H9 (cell line): ENCODE data around the gene SUFU. TPM values are rescaled to one million over a fixed set of nuclear protein-coding genes. Genes with fewer than 3 reads are reported as not detected.

Source experiments
- DNase-seq: peaks from one replicate; pipeline ENCODE4 v3.0.0-alpha.2; 2017
- H2AFZ ChIP-seq: one replicate; pipeline ENCODE4 v1.6.1; 2013; ENCODE audit warnings: mild to moderate bottlenecking, low read length, control low read depth, moderate library complexity
- H2AK5ac ChIP-seq: 2 replicates; pipeline ENCODE4 v1.6.1; 2013; ENCODE audit warnings: low read length, control low read depth, mixed read lengths; ENCODE audit not compliant: insufficient read length
- H2BK120ac ChIP-seq: one replicate; pipeline ENCODE4 v1.6.1; 2013; ENCODE audit warnings: low read depth, mild to moderate bottlenecking, low read length, control low read depth, inconsistent platforms; ENCODE audit not compliant: poor library complexity, severe bottlenecking
- H2BK12ac ChIP-seq: 2 replicates; pipeline ENCODE4 v1.6.1; 2013; ENCODE audit warnings: low read length, control low read depth, mixed read lengths, low read depth; ENCODE audit not compliant: insufficient read length
- H2BK15ac ChIP-seq: 2 replicates; pipeline ENCODE4 v1.6.1; 2013; ENCODE audit warnings: low read depth, low read length, control low read depth
- H2BK20ac ChIP-seq: one replicate; pipeline ENCODE4 v1.6.1; 2013; ENCODE audit warnings: low read depth, mild to moderate bottlenecking, low read length, control low read depth, inconsistent platforms; ENCODE audit not compliant: poor library complexity, severe bottlenecking
- H2BK5ac ChIP-seq: 2 replicates; pipeline ENCODE4 v1.6.1; 2013; ENCODE audit warnings: low read length, control low read depth, mixed read lengths; ENCODE audit not compliant: insufficient read length
- H3K14ac ChIP-seq: 2 replicates; pipeline ENCODE4 v1.6.1; 2013; ENCODE audit warnings: low read length, control low read depth; ENCODE audit not compliant: insufficient read depth
- H3K18ac ChIP-seq: 2 replicates; pipeline ENCODE4 v1.6.1; 2013; ENCODE audit warnings: low read depth, mild to moderate bottlenecking, mixed read lengths, low read length, control low read depth; ENCODE audit not compliant: insufficient read length
- H3K23ac ChIP-seq: 2 replicates; pipeline ENCODE4 v1.6.1; 2013; ENCODE audit warnings: low read length, control low read depth, mixed read lengths, low read depth; ENCODE audit not compliant: insufficient read length
- H3K23me2 ChIP-seq: 2 replicates; pipeline ENCODE4 v1.6.1; 2013; ENCODE audit warnings: low read depth, mild to moderate bottlenecking, mixed read lengths, low read length, control low read depth; ENCODE audit not compliant: insufficient read length, poor library complexity, severe bottlenecking
- H3K27ac ChIP-seq: 2 replicates; pipeline ENCODE4 v1.5.1; 2013; ENCODE audit warnings: low read length, control low read depth, mixed read lengths, low read depth; ENCODE audit not compliant: insufficient read length
- H3K27me3 ChIP-seq: 2 replicates; pipeline ENCODE4 v1.6.1; 2013; ENCODE audit warnings: low read length, control low read depth, inconsistent platforms; ENCODE audit not compliant: insufficient read depth
- H3K4ac ChIP-seq: 2 replicates; pipeline ENCODE4 v1.6.1; 2013; ENCODE audit warnings: low read depth, mild to moderate bottlenecking, control low read depth, inconsistent platforms, low read length, moderate library complexity
- H3K4me1 ChIP-seq: 2 replicates; pipeline ENCODE4 v1.6.1; 2013; ENCODE audit warnings: low read length, control low read depth, inconsistent platforms; ENCODE audit not compliant: insufficient read depth
- H3K4me2 ChIP-seq: 2 replicates; pipeline ENCODE4 v1.6.1; 2013; ENCODE audit warnings: low read length, control low read depth, mixed read lengths; ENCODE audit not compliant: insufficient read length, insufficient read depth
- H3K56ac ChIP-seq: 2 replicates; pipeline ENCODE4 v1.6.1; 2013; ENCODE audit warnings: low read depth, mild to moderate bottlenecking, mixed read lengths, low read length, control low read depth; ENCODE audit not compliant: insufficient read length
- H3K79me1 ChIP-seq: 2 replicates; pipeline ENCODE4 v1.6.1; 2013; ENCODE audit warnings: low read depth, mild to moderate bottlenecking, moderate library complexity, low read length, control low read depth, inconsistent platforms; ENCODE audit not compliant: insufficient read depth, poor library complexity, severe bottlenecking
- H3K79me2 ChIP-seq: 2 replicates; pipeline ENCODE4 v1.6.1; 2013; ENCODE audit warnings: low read length, control low read depth, inconsistent platforms; ENCODE audit not compliant: insufficient read depth
- H3K9ac ChIP-seq: 2 replicates; pipeline ENCODE4 v1.6.1; 2013; ENCODE audit warnings: low read length, control low read depth, mixed read lengths; ENCODE audit not compliant: insufficient read length; ENCODE audit errors: extremely low read depth
- H3K9me3 ChIP-seq: one replicate; pipeline ENCODE4 v1.6.1; 2013; ENCODE audit warnings: low read depth, low read length, inconsistent platforms; ENCODE audit not compliant: control insufficient read depth
- H3T11ph ChIP-seq: one replicate; pipeline ENCODE4 v1.6.1; 2013; ENCODE audit warnings: mild to moderate bottlenecking, low read length, control low read depth, inconsistent platforms
- H4K20me1 ChIP-seq: one replicate; pipeline ENCODE4 v1.6.1; 2013; ENCODE audit not compliant: control insufficient read depth, insufficient read length, insufficient read depth
- H4K5ac ChIP-seq: 2 replicates; pipeline ENCODE4 v1.6.1; 2013; ENCODE audit warnings: low read depth, mild to moderate bottlenecking, mixed read lengths, low read length, control low read depth; ENCODE audit not compliant: insufficient read length
- H4K8ac ChIP-seq: replicated peaks from 2 replicates; pipeline ENCODE4 v1.6.1; 2013; ENCODE audit warnings: low read length, control low read depth, mixed read lengths, low read depth; ENCODE audit not compliant: insufficient read length
- H4K91ac ChIP-seq: 2 replicates; pipeline ENCODE4 v1.6.1; 2013; ENCODE audit warnings: low read depth, mild to moderate bottlenecking, moderate library complexity, mixed read lengths, low read length, control low read depth; ENCODE audit not compliant: insufficient read length
- H3K27ac Mint-ChIP-seq, 3 experiments: 2 replicates in 2 of 3; 3 replicates in 1 of 3; pipeline ENCODE4 v1.8.0; 2020 to 2021; ENCODE audit warnings: mixed read lengths in 3 of 3, mild to moderate bottlenecking in 1 of 3, moderate library complexity in 1 of 3
- H3K27me3 Mint-ChIP-seq: 2 replicates; pipeline ENCODE4 v1.8.0; 2021; ENCODE audit warnings: low read depth, mild to moderate bottlenecking, moderate library complexity, mixed read lengths
- H3K36me3 Mint-ChIP-seq, 3 experiments: 2 replicates in 2 of 3; 3 replicates in 1 of 3; pipeline ENCODE4 v1.8.0; 2020 to 2021; ENCODE audit warnings: low read depth in 3 of 3, mixed read lengths in 3 of 3; ENCODE audit not compliant: insufficient read depth in 1 of 3
- H3K4me1 Mint-ChIP-seq, 2 experiments: 2 replicates each; pipeline ENCODE4 v1.8.0; 2020; ENCODE audit warnings: mixed read lengths in 2 of 2
- H3K4me3 Mint-ChIP-seq, 2 experiments: 2 replicates in 1 of 2; 3 replicates in 1 of 2; pipeline ENCODE4 v1.8.0; 2020 to 2021; ENCODE audit warnings: mild to moderate bottlenecking in 2 of 2, mixed read lengths in 2 of 2, moderate library complexity in 1 of 2
- H3K9me3 Mint-ChIP-seq, 2 experiments: 2 replicates in 1 of 2; 3 replicates in 1 of 2; pipeline ENCODE4 v1.8.0; 2020; ENCODE audit warnings: mild to moderate bottlenecking in 2 of 2, mixed read lengths in 2 of 2, moderate library complexity in 1 of 2
- WGBS: extraction: QIAGEN DNeasy Blood & Tissue Kit; methylation state at CpG from one replicate; pipeline ENCODE4 v1.1.7; 2013; ENCODE audit warnings: missing lambda C conversion rate, low lambda C conversion rate, mixed read lengths; ENCODE audit not compliant: insufficient read length; ENCODE audit errors: extremely low coverage; 5-methylcytosine and 5-hydroxymethylcytosine counted together
- total RNA-seq: library from RNA; stranded (reverse); gene quantifications from 2 replicates; pipeline ENCODE4 v1.2.1, GENCODE V29; 2021
- TF ChIP-seq, protein P1 (sequence below): fragments of 200-600 bp; sonication (generic); conservative IDR thresholded peaks from 3 replicates; pipeline ENCODE4 v1.8.0; 2021; ENCODE audit warnings: antibody characterized with exemption, mild to moderate bottlenecking

The SUFU gene
- total RNA-seq, 1 experiment from 2014 or later: 9.5 TPM

- Histone ChIP-seq H2BK5ac (no peak overlapping the region), H3K79me2 (no peaks in the 10 kb centered on the region; the same call in 1 of the 2 replicates)
- H3K27ac Mint-ChIP-seq: no peak overlapping the region
Observed at GRCh38 chr10:102504976-102505300, 1.2 kb downstream of the SUFU start.

More at GRCh38 chr10:102504976-102505300, 1.2 kb downstream of the SUFU start:
- H3K18ac ChIP-seq: no peak overlapping the region
- TF ChIP-seq, protein P1, sequence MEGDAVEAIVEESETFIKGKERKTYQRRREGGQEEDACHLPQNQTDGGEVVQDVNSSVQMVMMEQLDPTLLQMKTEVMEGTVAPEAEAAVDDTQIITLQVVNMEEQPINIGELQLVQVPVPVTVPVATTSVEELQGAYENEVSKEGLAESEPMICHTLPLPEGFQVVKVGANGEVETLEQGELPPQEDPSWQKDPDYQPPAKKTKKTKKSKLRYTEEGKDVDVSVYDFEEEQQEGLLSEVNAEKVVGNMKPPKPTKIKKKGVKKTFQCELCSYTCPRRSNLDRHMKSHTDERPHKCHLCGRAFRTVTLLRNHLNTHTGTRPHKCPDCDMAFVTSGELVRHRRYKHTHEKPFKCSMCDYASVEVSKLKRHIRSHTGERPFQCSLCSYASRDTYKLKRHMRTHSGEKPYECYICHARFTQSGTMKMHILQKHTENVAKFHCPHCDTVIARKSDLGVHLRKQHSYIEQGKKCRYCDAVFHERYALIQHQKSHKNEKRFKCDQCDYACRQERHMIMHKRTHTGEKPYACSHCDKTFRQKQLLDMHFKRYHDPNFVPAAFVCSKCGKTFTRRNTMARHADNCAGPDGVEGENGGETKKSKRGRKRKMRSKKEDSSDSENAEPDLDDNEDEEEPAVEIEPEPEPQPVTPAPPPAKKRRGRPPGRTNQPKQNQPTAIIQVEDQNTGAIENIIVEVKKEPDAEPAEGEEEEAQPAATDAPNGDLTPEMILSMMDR: no peak
- Mint-ChIP-seq H3K4me1 (peaks cover 8 to 9% of the 10 kb centered on the region in 2 experiments), H3K9me3 (no peaks in the 10 kb centered on the region; a peak in 1 of 5 replicates), H3K4me3 (peak overlapping the region in 1 of 2 experiments; percentile 92; a peak in 4 of 5 replicates), H3K27me3 (peaks cover 33% of the 10 kb centered on the region), H3K36me3 (peaks cover 7 to 23% (median 18%) of the 10 kb centered on the region in 3 experiments)
- H2BK20ac ChIP-seq: no peak overlapping the region
- H3K4me2 ChIP-seq: peak overlapping the region; percentile 76
- no peak overlapping the region for H3K27ac ChIP-seq
- no peak overlapping the region for H3K56ac ChIP-seq
- no peaks in the 10 kb centered on the region for H3K9me3 ChIP-seq
- no CpG with 5 or more reads among the region's 5 CpGs for WGBS
- H3K4ac ChIP-seq: no peak overlapping the region
- H4K20me1 ChIP-seq: no peaks in the 10 kb centered on the region
- no peak overlapping the region for H3K14ac ChIP-seq
- DNase-seq: no peak
- H4K5ac ChIP-seq: no peak overlapping the region
- peaks cover 3% of the 10 kb centered on the region for H3K23me2 ChIP-seq
- H3K79me1 ChIP-seq: no peaks in the 10 kb centered on the region
- H4K91ac ChIP-seq: no peak overlapping the region
- no peak overlapping the region for H4K8ac ChIP-seq
- no peak overlapping the region for H2AK5ac ChIP-seq
- no peak overlapping the region for H3K9ac ChIP-seq
- H2AFZ ChIP-seq: no peak overlapping the region
- H3K27me3 ChIP-seq: peaks cover 4% of the 10 kb centered on the region; the same call in 1 of the 2 replicates
- H2BK120ac ChIP-seq: no peak overlapping the region
- no peak overlapping the region for H2BK15ac ChIP-seq
- no peaks in the 10 kb centered on the region for H3K4me1 ChIP-seq
- no peak overlapping the region for H3K23ac ChIP-seq
- H3T11ph ChIP-seq: no peak overlapping the region
- no peak overlapping the region for H2BK12ac ChIP-seq
